NT2/D1 (cell line): ENCODE data around the gene AJUBA.

ENCODE experiments used
- YY1 ChIP-seq: IDR thresholded peaks from 2 replicates; pipeline ENCODE4 v1.6.1; 2011; ENCODE audit not compliant: insufficient read length, insufficient read depth
- ZNF274 ChIP-seq: IDR thresholded peaks from 2 replicates; pipeline ENCODE4 v1.6.1; 2011; ENCODE audit warnings: mild to moderate bottlenecking, low read depth, low read length

GRCh38 chr14:22972313-22972930 lies 9.9 kb downstream of the AJUBA start:
- TF ChIP-seq YY1 (no peak), ZNF274 (no peak)
